GM18511 (cell line): ENCODE results near the gene GDF9.
A peak's percentile ranks its signal among the peaks of the same experiment; 100 is the strongest.

Experiments
- ATAC-seq: cut with Tn5 transposase; IDR thresholded peaks from one replicate; pipeline ENCODE4 v1.9.1; 2021; ENCODE audit warnings: mild to moderate bottlenecking, moderate library complexity; ENCODE audit not compliant: unreplicated experiment

The GDF9 gene, protein sequence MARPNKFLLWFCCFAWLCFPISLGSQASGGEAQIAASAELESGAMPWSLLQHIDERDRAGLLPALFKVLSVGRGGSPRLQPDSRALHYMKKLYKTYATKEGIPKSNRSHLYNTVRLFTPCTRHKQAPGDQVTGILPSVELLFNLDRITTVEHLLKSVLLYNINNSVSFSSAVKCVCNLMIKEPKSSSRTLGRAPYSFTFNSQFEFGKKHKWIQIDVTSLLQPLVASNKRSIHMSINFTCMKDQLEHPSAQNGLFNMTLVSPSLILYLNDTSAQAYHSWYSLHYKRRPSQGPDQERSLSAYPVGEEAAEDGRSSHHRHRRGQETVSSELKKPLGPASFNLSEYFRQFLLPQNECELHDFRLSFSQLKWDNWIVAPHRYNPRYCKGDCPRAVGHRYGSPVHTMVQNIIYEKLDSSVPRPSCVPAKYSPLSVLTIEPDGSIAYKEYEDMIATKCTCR

DNA sequence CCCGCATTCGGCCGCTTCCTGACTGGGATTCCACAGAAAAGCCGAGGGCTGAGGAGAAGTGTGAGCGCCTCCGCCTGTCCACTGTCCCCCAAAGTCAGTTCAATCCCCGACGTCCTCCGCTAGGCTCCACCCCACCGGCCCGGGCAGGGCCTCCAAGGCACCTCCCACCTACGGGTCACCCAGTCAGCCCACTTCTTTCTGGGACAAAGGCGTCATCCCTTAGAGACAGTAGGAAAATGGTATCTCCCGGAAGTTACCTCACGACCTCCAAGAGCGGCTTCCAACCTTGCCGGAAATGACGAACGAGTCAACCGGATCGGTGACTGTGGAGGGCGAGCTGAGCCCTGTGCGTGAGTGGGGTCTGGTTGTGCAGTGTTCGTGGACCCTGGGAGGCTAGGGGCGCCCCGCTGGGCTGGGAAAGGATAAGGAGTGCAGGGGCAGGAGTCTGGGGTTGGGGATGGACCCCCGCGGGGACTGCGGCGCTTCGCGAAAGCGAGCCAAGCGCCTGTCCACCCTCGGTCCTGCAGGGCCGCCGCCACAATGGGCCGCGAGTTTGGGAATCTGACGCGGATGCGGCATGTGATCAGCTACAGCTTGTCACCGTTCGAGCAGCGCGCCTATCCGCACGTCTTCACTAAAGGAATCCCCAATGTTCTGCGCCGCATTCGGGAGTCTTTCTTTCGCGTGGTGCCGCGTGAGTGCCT lies at the start of gene GDF9, which contains the start of gene UQCRQ:
Gene GDF9, minus strand, starts transcription at position 128 of the 704 bp plus-strand sequence. CDS start 1,936 bp downstream, outside the sequence.
Gene UQCRQ, plus strand, starts transcription at position 301 of the 704 bp plus-strand sequence. Its CDS starts 240 bp downstream, at position 541.
- peak; percentile 99 for ATAC-seq

GRCh38 chr5:132915681-132916080 lies 49.4 kb upstream of the GDF9 start:
- ATAC-seq, result no peak

DNA sequence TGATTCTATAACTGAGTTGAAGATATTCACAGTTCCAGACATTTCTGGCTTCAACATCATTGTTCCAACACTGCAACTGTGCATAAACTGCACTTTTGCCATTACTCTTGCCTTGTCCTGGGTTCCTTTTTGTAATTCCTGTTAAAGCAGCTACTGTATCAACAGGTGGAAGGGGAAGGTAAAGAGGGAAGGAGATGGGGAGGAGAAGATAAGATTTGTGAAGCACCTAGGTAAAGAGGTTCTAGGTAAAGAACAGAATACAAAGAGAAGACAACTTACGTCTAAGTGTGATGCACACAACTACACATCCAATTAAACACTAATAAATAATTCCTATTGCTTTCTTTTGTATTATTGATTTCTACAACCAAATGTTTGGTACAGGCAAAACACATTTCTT lies 43.4 kb upstream of the GDF9 start:
- no peak for ATAC-seq

- ATAC-seq, result no peak
Observed at GRCh38 chr5:132907161-132907560, 40.9 kb upstream of the GDF9 start.

- ATAC-seq, result no peak
Observed at GRCh38 chr5:132905938-132906337, 39.7 kb upstream of the GDF9 start.

DNA sequence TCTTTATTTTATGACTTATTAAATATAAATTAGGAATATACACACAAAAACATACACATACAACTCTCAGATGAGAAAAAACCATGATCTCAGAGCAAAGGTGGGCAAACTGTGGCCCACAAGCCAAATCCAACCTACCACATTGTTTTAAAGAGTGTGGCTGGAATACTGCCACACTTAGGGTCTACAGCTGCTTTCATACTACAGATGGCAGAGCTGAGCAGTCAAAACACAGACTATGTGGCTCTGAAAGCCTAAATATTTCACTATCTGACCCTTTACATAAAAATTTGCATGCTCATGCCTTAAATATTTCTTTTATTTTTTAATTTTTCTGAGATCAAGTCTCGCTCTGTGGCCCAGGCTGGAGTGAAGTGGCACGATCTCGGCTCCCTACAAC lies 35.5 kb upstream of the GDF9 start:
- no peak for ATAC-seq

GRCh38 chr5:132901036-132901435 lies 34.8 kb upstream of the GDF9 start:
- ATAC-seq, result no peak

DNA sequence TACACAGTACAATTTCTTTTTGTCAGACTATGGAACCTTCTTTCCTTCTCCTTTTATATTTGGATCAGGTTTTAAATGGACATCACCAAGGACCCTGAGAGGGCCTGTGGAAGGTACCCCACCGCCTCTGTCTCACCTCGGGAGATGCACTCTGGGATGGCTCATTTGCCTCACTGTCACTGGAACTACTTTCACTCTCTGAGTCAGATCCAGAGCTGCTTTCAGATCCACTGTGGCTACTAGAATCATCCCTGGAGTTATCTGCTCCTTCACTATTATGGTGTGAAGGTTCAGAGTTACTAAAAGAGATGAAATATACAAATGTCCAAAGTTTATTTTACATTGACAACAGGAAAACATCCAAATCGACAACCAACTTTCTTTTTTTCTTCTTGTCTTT lies 31.8 kb upstream of the GDF9 start:
- no peak for ATAC-seq

GRCh38 chr5:132896685-132897084 lies 30.4 kb upstream of the GDF9 start:
- ATAC-seq, result no peak

- ATAC-seq, result no peak
Observed at GRCh38 chr5:132895719-132896305, 29.5 kb upstream of the GDF9 start.

- ATAC-seq, result no peak
Observed at GRCh38 chr5:132890817-132891216, 24.5 kb upstream of the GDF9 start.

DNA sequence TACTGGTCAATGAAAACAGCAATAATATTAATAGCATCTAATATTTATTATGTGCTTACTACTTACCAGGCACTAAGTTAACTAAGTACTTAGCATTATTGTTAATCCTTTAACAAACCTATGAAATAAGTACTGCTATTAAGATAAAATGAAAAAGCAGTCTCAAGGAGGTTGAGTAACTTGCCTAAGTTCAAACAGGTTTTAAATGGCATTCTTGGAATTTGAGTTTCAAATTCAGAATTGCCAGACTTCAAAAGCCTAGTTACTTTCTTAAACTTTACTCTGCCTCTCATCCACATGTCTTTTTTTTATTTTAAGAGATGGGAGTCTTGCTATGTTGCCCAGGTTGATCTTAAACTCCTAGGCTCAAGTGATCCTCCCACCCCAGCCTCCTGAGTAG lies 23.2 kb upstream of the GDF9 start:
- no peak for ATAC-seq

DNA sequence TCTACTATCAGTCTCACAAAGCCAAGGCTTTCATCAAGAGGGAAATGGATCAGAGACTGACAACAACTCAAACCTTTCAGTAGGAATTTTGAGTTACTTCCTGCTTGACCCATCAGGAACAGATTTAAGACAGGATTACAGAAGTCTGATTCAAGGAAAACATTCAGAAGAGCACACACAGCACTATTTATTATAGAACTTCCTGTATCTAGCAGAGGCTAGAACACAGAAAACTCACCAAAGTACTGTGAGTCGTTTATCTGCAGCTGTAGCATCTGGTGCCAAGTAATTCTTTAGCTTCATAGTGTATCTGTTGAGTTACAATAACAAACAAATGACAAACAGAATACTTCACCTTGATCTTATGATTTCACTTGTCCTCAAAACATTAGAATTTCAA lies 21.0 kb upstream of the GDF9 start:
- no peak for ATAC-seq

DNA sequence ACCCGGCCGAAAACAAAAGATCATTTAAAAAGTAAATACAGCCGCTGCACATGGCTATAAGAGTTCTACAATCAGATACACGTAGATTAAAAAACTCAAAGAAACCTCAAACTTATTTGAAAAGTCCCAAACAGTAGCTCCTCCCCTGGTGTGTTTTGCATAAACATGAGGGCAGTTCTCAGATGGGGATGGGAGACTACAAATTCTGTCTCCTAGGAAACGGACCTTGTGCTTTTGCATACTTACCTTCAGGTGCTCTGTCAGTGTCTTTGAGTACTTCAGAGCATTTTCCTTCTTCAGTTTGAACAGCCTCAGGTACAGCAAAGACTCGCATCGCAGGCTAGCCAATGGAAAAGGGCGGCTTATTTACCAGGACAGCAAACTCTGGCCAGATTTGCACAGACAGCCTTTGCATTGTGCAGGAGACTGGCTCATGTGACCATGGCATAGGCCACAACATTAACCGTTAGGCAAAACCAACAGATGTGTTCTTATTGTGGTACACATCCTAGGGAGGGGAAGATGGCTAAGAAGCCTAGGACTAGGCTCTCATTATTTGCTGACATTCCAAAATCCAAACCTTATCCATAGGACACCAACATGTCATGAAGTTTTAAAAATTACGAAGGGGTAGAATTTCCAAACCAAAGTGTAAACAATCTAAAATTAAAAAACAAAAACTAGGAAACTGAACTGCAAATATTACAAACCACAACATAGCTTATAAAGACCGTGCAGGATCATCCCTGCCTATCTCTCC lies 20.0 kb upstream of the GDF9 start:
- ATAC-seq, result no peak

DNA sequence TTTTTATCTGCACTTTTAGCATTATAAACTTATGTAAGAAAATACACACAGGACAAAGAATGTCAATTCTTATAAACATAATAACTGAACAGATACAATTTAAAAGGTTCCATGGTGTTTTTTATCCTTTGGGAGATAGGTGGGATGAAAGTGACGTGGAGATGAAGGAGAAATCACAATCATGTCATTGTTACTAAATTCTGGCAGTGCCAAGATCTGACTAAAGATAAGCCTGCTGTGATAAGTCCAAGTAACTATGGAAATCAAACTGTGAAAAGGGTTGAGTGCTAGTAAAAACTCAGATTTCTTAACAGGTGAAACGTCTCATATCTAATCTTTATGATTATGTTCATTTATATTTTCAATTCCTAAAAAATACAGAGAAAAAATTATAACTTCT lies 18.3 kb upstream of the GDF9 start:
- ATAC-seq, result no peak

- ATAC-seq, result no peak
Observed at GRCh38 chr5:132883261-132883834, 17.1 kb upstream of the GDF9 start.

DNA sequence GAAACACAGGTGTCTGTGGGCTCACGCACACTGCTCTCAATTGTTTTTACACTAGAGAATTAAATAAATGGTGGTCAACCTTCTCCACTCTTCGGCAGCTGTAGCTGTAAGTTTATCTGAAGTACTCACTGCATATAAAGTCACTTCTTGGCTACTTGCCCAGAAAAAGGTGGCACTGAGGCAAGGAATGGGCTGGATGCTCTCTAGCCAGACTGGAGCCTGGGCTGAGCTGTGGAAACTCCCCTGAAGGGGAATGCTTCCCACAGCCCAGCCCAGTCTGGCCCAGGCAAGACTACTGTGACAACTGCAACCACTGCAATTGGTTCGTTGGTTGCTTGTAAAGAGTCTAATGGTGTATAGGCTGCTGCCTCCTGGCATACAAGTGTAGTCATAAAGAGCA lies 11.7 kb upstream of the GDF9 start:
- ATAC-seq, result no peak

DNA sequence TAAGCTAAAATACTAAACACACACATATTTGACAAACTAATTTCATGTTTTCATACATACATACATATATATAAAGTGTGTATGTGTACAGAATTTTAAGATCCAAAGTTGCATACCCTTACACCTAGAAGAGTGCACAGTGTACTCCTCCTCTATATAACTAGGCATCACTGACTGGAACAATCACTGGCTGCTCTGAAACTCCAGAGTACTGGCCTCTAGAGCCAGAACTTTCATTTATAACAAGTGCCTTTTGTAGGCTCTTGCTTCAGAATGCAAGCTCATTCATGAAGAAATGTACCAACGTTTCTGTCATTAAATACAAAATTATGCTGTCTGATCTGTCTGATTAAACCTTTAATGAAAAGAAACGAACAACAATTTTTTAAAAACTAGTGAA lies 11.2 kb upstream of the GDF9 start:
- ATAC-seq, result no peak

DNA sequence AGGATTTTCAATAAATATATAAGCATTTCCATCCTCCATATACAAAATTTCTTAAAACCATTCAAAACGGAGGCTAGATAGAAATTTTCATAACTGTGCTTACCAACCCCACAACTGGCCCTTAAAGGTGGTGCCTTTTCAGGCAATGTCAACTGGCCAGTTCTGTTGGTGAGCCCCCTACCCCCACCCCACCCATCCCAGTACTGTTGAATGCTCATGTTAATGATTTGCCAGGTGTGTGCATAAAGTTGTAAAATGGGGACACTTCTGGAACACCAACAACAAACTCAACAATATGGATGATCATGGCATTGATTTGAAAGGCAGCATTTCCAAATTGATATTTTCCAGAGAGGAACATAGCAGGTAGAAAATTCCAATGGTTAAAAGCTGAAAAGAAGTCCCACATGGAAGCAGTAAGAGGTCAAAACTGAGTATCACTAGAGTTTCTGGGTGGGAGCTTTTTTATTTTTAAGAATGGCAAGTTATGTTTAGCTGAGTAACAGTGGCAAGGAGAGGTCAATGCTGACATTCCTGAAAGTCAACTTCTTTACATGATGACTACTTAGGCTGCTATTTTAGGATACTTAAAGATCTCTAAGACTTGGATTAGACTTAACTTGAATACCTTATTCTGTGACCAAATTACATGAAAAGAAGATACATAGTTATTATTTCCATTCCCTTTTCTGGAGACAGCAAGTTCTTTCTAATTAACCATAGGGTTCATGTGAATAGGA lies 9.9 kb upstream of the GDF9 start:
- ATAC-seq, result no peak

- no peak for ATAC-seq
Observed at GRCh38 chr5:132873930-132874271, 7.6 kb upstream of the GDF9 start.
